ENCODE data around the gene LOXL4.

LOXL4 gene

GRCh38 chr10:98265403-98266378, 2.3 kb downstream of the LOXL4 start:
- Histone ChIP-seq H3K4me3 (ENCODE audit: insufficient read depth in 1 of 2, low read depth in 1 of 2, low read length in 2 of 2) (peak overlapping the region in 1 of 2 experiments; percentile 79), H2BK5ac (ENCODE audit: low read depth, low read length, poor library complexity, severe bottlenecking) (no peak overlapping the region), H2BK120ac (ENCODE audit: low read depth, low read length) (no peak overlapping the region), H3K4ac (ENCODE audit: low read depth in 1 of 2, low read length in 2 of 2) (no peak overlapping the region), H3K4me2 (ENCODE audit: low read length, poor library complexity, severe bottlenecking) (no peak overlapping the region), H2BK12ac (ENCODE audit: low read length in 2 of 2) (peak overlapping the region; percentile 9 to 21), H2AFZ (ENCODE audit: low read depth, low read length) (no peak overlapping the region), H3K18ac (ENCODE audit: low read depth in 1 of 2, low read length in 2 of 2) (no peak overlapping the region), H3K4me1 (ENCODE audit: control insufficient read depth, insufficient read depth, low read depth, low read length) (peaks cover 57% of the 10 kb centered on the region), H3K36me3 (ENCODE audit: control insufficient read depth in 1 of 2, insufficient read depth in 2 of 2, low read depth in 1 of 2, low read length in 2 of 2) (peaks cover 28% of the 10 kb centered on the region in 2 experiments), H2AK5ac (ENCODE audit: low read length, severe bottlenecking) (peak overlapping the region; percentile 1), H3K9me3 (ENCODE audit: control insufficient read depth, low read length) (no peaks in the 10 kb centered on the region), H2BK15ac (ENCODE audit: low read depth, poor library complexity, severe bottlenecking) (no peak overlapping the region), H3K27me3 (ENCODE audit: control insufficient read depth in 1 of 2, insufficient read depth in 1 of 2, low read length in 2 of 2) (no peaks in the 10 kb centered on the region), H4K8ac (ENCODE audit: low read length) (no peak overlapping the region), H3K14ac (ENCODE audit: low read length in 2 of 2) (no peak overlapping the region), H4K91ac (ENCODE audit: low read length) (no peak overlapping the region), H3K27ac (ENCODE audit: low read length, poor library complexity, severe bottlenecking) (no peak overlapping the region), H3K9ac (ENCODE audit: low read length) (peak overlapping the region; percentile 90), H3K23ac (ENCODE audit: low read length in 2 of 2) (no peak overlapping the region), H3K79me1 (replicated peaks; ENCODE audit: low read length, poor library complexity, severe bottlenecking) (peaks cover 7% of the 10 kb centered on the region)
- 91% methylated on average over 16 of the region's 17 CpGs for WGBS
- DNase-seq: no peak

- Histone ChIP-seq H2AFZ (ENCODE audit: low read depth, low read length) (no peak overlapping the region), H3K4ac (ENCODE audit: low read depth in 1 of 2, low read length in 2 of 2) (no peak overlapping the region), H3K4me3 (ENCODE audit: insufficient read depth in 1 of 2, low read depth in 1 of 2, low read length in 2 of 2) (no peak overlapping the region), H3K79me1 (replicated peaks; ENCODE audit: low read length, poor library complexity, severe bottlenecking) (peaks cover 7% of the 10 kb centered on the region), H3K9ac (ENCODE audit: low read length) (no peak overlapping the region), H3K4me1 (ENCODE audit: control insufficient read depth, insufficient read depth, low read depth, low read length) (peaks cover 53% of the 10 kb centered on the region), H2AK5ac (ENCODE audit: low read length, severe bottlenecking) (peak overlapping the region; percentile 36), H3K36me3 (ENCODE audit: control insufficient read depth in 1 of 2, insufficient read depth in 2 of 2, low read depth in 1 of 2, low read length in 2 of 2) (peaks cover 28 to 30% of the 10 kb centered on the region in 2 experiments), H3K18ac (ENCODE audit: low read depth in 1 of 2, low read length in 2 of 2) (no peak overlapping the region), H4K91ac (ENCODE audit: low read length) (no peak overlapping the region), H3K14ac (ENCODE audit: low read length in 2 of 2) (no peak overlapping the region), H3K23ac (ENCODE audit: low read length in 2 of 2) (no peak overlapping the region), H3K27ac (ENCODE audit: low read length, poor library complexity, severe bottlenecking) (no peak overlapping the region), H3K4me2 (ENCODE audit: low read length, poor library complexity, severe bottlenecking) (no peak overlapping the region), H2BK5ac (ENCODE audit: low read depth, low read length, poor library complexity, severe bottlenecking) (no peak overlapping the region), H2BK12ac (ENCODE audit: low read length in 2 of 2) (no peak overlapping the region), H4K8ac (ENCODE audit: low read length) (no peak overlapping the region), H2BK15ac (ENCODE audit: low read depth, poor library complexity, severe bottlenecking) (peak overlapping the region; percentile 36), H2BK120ac (ENCODE audit: low read depth, low read length) (no peak overlapping the region), H3K9me3 (ENCODE audit: control insufficient read depth, low read length) (no peaks in the 10 kb centered on the region), H3K27me3 (ENCODE audit: control insufficient read depth in 1 of 2, insufficient read depth in 1 of 2, low read length in 2 of 2) (no peaks in the 10 kb centered on the region)
- WGBS: 97% methylated on average over 10 of the region's 12 CpGs
- no peak for DNase-seq
Observed at GRCh38 chr10:98264378-98265065, 3.5 kb downstream of the LOXL4 start.

GRCh38 chr10:98263088-98263487, 4.9 kb downstream of the LOXL4 start:
- Histone ChIP-seq H3K27ac (ENCODE audit: low read length, poor library complexity, severe bottlenecking) (no peak overlapping the region), H2AK5ac (ENCODE audit: low read length, severe bottlenecking) (no peak overlapping the region), H2BK120ac (ENCODE audit: low read depth, low read length) (no peak overlapping the region), H2BK15ac (ENCODE audit: low read depth, poor library complexity, severe bottlenecking) (no peak overlapping the region), H3K36me3 (ENCODE audit: control insufficient read depth in 1 of 2, insufficient read depth in 2 of 2, low read depth in 1 of 2, low read length in 2 of 2) (peaks cover 36 to 38% of the 10 kb centered on the region in 2 experiments), H4K91ac (ENCODE audit: low read length) (no peak overlapping the region), H3K79me1 (replicated peaks; ENCODE audit: low read length, poor library complexity, severe bottlenecking) (peaks cover 7% of the 10 kb centered on the region), H3K23ac (ENCODE audit: low read length in 2 of 2) (no peak overlapping the region), H3K4me1 (ENCODE audit: control insufficient read depth, insufficient read depth, low read depth, low read length) (peaks cover 50% of the 10 kb centered on the region), H2BK5ac (ENCODE audit: low read depth, low read length, poor library complexity, severe bottlenecking) (no peak overlapping the region), H3K4ac (ENCODE audit: low read depth in 1 of 2, low read length in 2 of 2) (no peak overlapping the region), H3K27me3 (ENCODE audit: control insufficient read depth in 1 of 2, insufficient read depth in 1 of 2, low read length in 2 of 2) (no peaks in the 10 kb centered on the region), H3K4me2 (ENCODE audit: low read length, poor library complexity, severe bottlenecking) (no peak overlapping the region), H4K8ac (ENCODE audit: low read length) (no peak overlapping the region), H3K18ac (ENCODE audit: low read depth in 1 of 2, low read length in 2 of 2) (no peak overlapping the region), H3K9ac (ENCODE audit: low read length) (no peak overlapping the region), H3K9me3 (ENCODE audit: control insufficient read depth, low read length) (no peaks in the 10 kb centered on the region), H3K4me3 (ENCODE audit: insufficient read depth in 1 of 2, low read depth in 1 of 2, low read length in 2 of 2) (no peak overlapping the region), H2BK12ac (ENCODE audit: low read length in 2 of 2) (no peak overlapping the region), H3K14ac (ENCODE audit: low read length in 2 of 2) (no peak overlapping the region), H2AFZ (ENCODE audit: low read depth, low read length) (no peak overlapping the region)
- DNase-seq: no peak
- 92% methylated on average over 6 of the region's 7 CpGs for WGBS

GRCh38 chr10:98262571-98262970, 5.4 kb downstream of the LOXL4 start:
- WGBS: 84% methylated on average over 6 of the region's 7 CpGs
- Histone ChIP-seq H3K27me3 (ENCODE audit: control insufficient read depth in 1 of 2, insufficient read depth in 1 of 2, low read length in 2 of 2) (no peaks in the 10 kb centered on the region), H3K36me3 (ENCODE audit: control insufficient read depth in 1 of 2, insufficient read depth in 2 of 2, low read depth in 1 of 2, low read length in 2 of 2) (peaks cover 42% of the 10 kb centered on the region in 2 experiments), H2AK5ac (ENCODE audit: low read length, severe bottlenecking) (no peak overlapping the region), H3K23ac (ENCODE audit: low read length in 2 of 2) (no peak overlapping the region), H3K14ac (ENCODE audit: low read length in 2 of 2) (no peak overlapping the region), H3K4me2 (ENCODE audit: low read length, poor library complexity, severe bottlenecking) (no peak overlapping the region), H3K4me3 (ENCODE audit: insufficient read depth in 1 of 2, low read depth in 1 of 2, low read length in 2 of 2) (no peak overlapping the region), H4K8ac (ENCODE audit: low read length) (no peak overlapping the region), H2BK5ac (ENCODE audit: low read depth, low read length, poor library complexity, severe bottlenecking) (no peak overlapping the region), H3K27ac (ENCODE audit: low read length, poor library complexity, severe bottlenecking) (no peak overlapping the region), H3K9me3 (ENCODE audit: control insufficient read depth, low read length) (no peaks in the 10 kb centered on the region), H2AFZ (ENCODE audit: low read depth, low read length) (no peak overlapping the region), H2BK120ac (ENCODE audit: low read depth, low read length) (no peak overlapping the region), H3K79me1 (replicated peaks; ENCODE audit: low read length, poor library complexity, severe bottlenecking) (peaks cover 7% of the 10 kb centered on the region), H3K9ac (ENCODE audit: low read length) (no peak overlapping the region), H3K4me1 (ENCODE audit: control insufficient read depth, insufficient read depth, low read depth, low read length) (peaks cover 49% of the 10 kb centered on the region), H4K91ac (ENCODE audit: low read length) (no peak overlapping the region), H3K4ac (ENCODE audit: low read depth in 1 of 2, low read length in 2 of 2) (no peak overlapping the region), H2BK12ac (ENCODE audit: low read length in 2 of 2) (no peak overlapping the region), H3K18ac (ENCODE audit: low read depth in 1 of 2, low read length in 2 of 2) (peak overlapping the region in 1 of 2 experiments; percentile 54), H2BK15ac (ENCODE audit: low read depth, poor library complexity, severe bottlenecking) (no peak overlapping the region)
- no peak for DNase-seq

Data from mesenchymal stem cell (in vitro differentiated cells and primary cell).